ENCODE data around the gene ATP8A1.

The ATP8A1 gene

GRCh38 chr4:42390622-42391354 is 266.1 kb downstream of the ATP8A1 start:
- TF ChIP-seq CTCF (IDR thresholded peaks at IDR 0.05; ENCODE audit: low read depth, low read length, poor library complexity, severe bottlenecking): no peak
- TF ChIP-seq EZH2phosphoT487 (IDR thresholded peaks at IDR 0.05; ENCODE audit: borderline replicate concordance, low read length): no peak
- peaks cover 22% of the 10 kb centered on the region for H3K4me1 ChIP-seq (ENCODE audit: control insufficient read depth, low read length)
- no peak overlapping the region for H3K27ac ChIP-seq (ENCODE audit: low read depth, low read length)
- no peaks in the 10 kb centered on the region for H4K20me1 ChIP-seq (ENCODE audit: control insufficient read depth, insufficient read depth, low read depth, low read length)
- no peaks in the 10 kb centered on the region for H3K9me3 ChIP-seq (ENCODE audit: control insufficient read depth, insufficient read depth, low read length)
- peaks cover 11% of the 10 kb centered on the region for H3K27me3 ChIP-seq (ENCODE audit: control insufficient read depth, low read length)
- H3F3A ChIP-seq (ENCODE audit: control insufficient read depth, insufficient read depth): no peaks in the 10 kb centered on the region
- H3K36me3 ChIP-seq (ENCODE audit: control insufficient read depth, low read length): no peaks in the 10 kb centered on the region
- H3K79me2 ChIP-seq (ENCODE audit: control insufficient read depth, low read length): no peaks in the 10 kb centered on the region
- H3K9me2 ChIP-seq (replicated peaks; ENCODE audit: control insufficient read depth, low read length): no peaks in the 10 kb centered on the region
- no peak overlapping the region for H3K4me3 ChIP-seq (ENCODE audit: low read length)
- peak overlapping the region; percentile 14 for H3K4me2 ChIP-seq (ENCODE audit: low read length)

GRCh38 chr4:42385516-42385915 is 271.4 kb downstream of the ATP8A1 start:
- no peaks in the 10 kb centered on the region for H3K36me3 ChIP-seq (ENCODE audit: control insufficient read depth, low read length)
- no peaks in the 10 kb centered on the region for H3K9me2 ChIP-seq (replicated peaks; ENCODE audit: control insufficient read depth, low read length)
- H3K9me3 ChIP-seq (ENCODE audit: control insufficient read depth, insufficient read depth, low read length): no peaks in the 10 kb centered on the region
- H4K20me1 ChIP-seq (ENCODE audit: control insufficient read depth, insufficient read depth, low read depth, low read length): no peaks in the 10 kb centered on the region
- no peaks in the 10 kb centered on the region for H3F3A ChIP-seq (ENCODE audit: control insufficient read depth, insufficient read depth)
- H3K27me3 ChIP-seq (ENCODE audit: control insufficient read depth, low read length): no peaks in the 10 kb centered on the region
- TF ChIP-seq CTCF (IDR thresholded peaks at IDR 0.05; ENCODE audit: low read depth, low read length, poor library complexity, severe bottlenecking) (no peak), EZH2phosphoT487 (IDR thresholded peaks at IDR 0.05; ENCODE audit: borderline replicate concordance, low read length) (no peak)
- H3K4me1 ChIP-seq (ENCODE audit: control insufficient read depth, low read length): peaks cover 3% of the 10 kb centered on the region
- H3K4me3 ChIP-seq (ENCODE audit: low read length): no peak overlapping the region
- no peaks in the 10 kb centered on the region for H3K79me2 ChIP-seq (ENCODE audit: control insufficient read depth, low read length)
- H3K4me2 ChIP-seq (ENCODE audit: low read length): no peak overlapping the region
- no peak overlapping the region for H3K27ac ChIP-seq (ENCODE audit: low read depth, low read length)

GRCh38 chr4:42381666-42382065 is 275.2 kb downstream of the ATP8A1 start:
- H3K9me3 ChIP-seq (ENCODE audit: control insufficient read depth, insufficient read depth, low read length): no peaks in the 10 kb centered on the region
- H3K79me2 ChIP-seq (ENCODE audit: control insufficient read depth, low read length): no peaks in the 10 kb centered on the region
- TF ChIP-seq EZH2phosphoT487 (IDR thresholded peaks at IDR 0.05; ENCODE audit: borderline replicate concordance, low read length) (no peak), CTCF (IDR thresholded peaks at IDR 0.05; ENCODE audit: low read depth, low read length, poor library complexity, severe bottlenecking) (no peak)
- no peaks in the 10 kb centered on the region for H3K36me3 ChIP-seq (ENCODE audit: control insufficient read depth, low read length)
- no peaks in the 10 kb centered on the region for H3F3A ChIP-seq (ENCODE audit: control insufficient read depth, insufficient read depth)
- H3K9me2 ChIP-seq (replicated peaks; ENCODE audit: control insufficient read depth, low read length): no peaks in the 10 kb centered on the region
- no peak overlapping the region for H3K4me3 ChIP-seq (ENCODE audit: low read length)
- 0 out of 2 replicates have a peak, but pooled peaks cover 4% of the 10 kb centered on the region for H3K27me3 ChIP-seq (ENCODE audit: control insufficient read depth, low read length)
- no peaks in the 10 kb centered on the region for H3K4me1 ChIP-seq (ENCODE audit: control insufficient read depth, low read length)
- no peak overlapping the region for H3K27ac ChIP-seq (ENCODE audit: low read depth, low read length)
- no peaks in the 10 kb centered on the region for H4K20me1 ChIP-seq (ENCODE audit: control insufficient read depth, insufficient read depth, low read depth, low read length)
- no peak overlapping the region for H3K4me2 ChIP-seq (ENCODE audit: low read length)
